Testis (tissue), 2 donors: ENCODE results near the gene INSYN2A.

ENCODE experiments used
- POLR2A ChIP-seq: fragments of 450-650 bp; IDR thresholded peaks from one replicate; pipeline ENCODE4 v1.6.1; 2017; ENCODE audit warnings: antibody characterized with exemption, mild to moderate bottlenecking, moderate library complexity
- TF ChIP-seq, protein P1 (sequence below), 3 experiments: fragments of 450-650 bp in 2 of 3; fragments of 200-600 bp in 1 of 3; sonication (generic) in 1 of 3; IDR thresholded peaks; one replicate each; pipeline ENCODE4 v1.5.1; 2016 to 2019; ENCODE audit warnings: antibody characterized with exemption in 3 of 3, mild to moderate bottlenecking in 2 of 3, moderate library complexity in 1 of 3

DNA sequence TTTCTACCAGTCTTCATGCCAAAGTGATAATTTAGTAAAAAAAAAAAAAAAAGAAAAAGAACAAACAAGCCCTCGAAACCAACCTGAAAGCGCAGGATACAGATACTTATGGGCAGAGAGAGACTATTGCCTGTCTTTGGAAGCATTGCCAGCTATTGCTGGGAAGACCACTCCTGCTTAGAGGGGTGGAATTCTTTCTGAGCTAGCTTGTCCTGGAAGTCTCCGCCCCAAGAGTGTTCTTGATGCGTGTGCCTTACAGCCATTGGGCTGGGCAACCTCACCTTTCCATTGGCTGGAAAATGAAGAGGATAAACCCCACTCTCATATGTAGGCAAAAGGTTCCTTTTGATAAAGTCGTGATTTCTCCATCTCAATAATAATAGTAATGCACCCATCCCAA lies 19.9 kb upstream of the INSYN2A start:
- TF ChIP-seq, protein P1, sequence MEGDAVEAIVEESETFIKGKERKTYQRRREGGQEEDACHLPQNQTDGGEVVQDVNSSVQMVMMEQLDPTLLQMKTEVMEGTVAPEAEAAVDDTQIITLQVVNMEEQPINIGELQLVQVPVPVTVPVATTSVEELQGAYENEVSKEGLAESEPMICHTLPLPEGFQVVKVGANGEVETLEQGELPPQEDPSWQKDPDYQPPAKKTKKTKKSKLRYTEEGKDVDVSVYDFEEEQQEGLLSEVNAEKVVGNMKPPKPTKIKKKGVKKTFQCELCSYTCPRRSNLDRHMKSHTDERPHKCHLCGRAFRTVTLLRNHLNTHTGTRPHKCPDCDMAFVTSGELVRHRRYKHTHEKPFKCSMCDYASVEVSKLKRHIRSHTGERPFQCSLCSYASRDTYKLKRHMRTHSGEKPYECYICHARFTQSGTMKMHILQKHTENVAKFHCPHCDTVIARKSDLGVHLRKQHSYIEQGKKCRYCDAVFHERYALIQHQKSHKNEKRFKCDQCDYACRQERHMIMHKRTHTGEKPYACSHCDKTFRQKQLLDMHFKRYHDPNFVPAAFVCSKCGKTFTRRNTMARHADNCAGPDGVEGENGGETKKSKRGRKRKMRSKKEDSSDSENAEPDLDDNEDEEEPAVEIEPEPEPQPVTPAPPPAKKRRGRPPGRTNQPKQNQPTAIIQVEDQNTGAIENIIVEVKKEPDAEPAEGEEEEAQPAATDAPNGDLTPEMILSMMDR (IDR thresholded peaks at IDR 0.05) = no peak
- TF ChIP-seq POLR2A = no peak
